Measurements from ENCODE around the gene RAP1A.
A peak's percentile ranks its signal among the peaks of the same experiment; 100 is the strongest.
"Not testable (repeated sequence)": the region's sequence is repeated elsewhere in the genome, so short reads cannot be mapped to it uniquely, and the experiment has no call there.

The RAP1A gene

GRCh38 chr1:111739194-111739924 is 119.8 kb downstream of the RAP1A start, which contains the start of gene INKA2:
INKA2 (minus strand) TSS chr1:111739395; CDS start chr1:111739242, 153 bp downstream.
- DNase-seq, result peak; percentile 86

GRCh38 chr1:111739925-111740765 is 120.6 kb downstream of the RAP1A start:
- DNase-seq, result peak; percentile 42

GRCh38 chr1:111742292-111742691 is 122.7 kb downstream of the RAP1A start:
- not testable (repeated sequence) for DNase-seq

- DNase-seq, result no peak
Measured at GRCh38 chr1:111742938-111743549, 123.5 kb downstream of the RAP1A start.

DNA sequence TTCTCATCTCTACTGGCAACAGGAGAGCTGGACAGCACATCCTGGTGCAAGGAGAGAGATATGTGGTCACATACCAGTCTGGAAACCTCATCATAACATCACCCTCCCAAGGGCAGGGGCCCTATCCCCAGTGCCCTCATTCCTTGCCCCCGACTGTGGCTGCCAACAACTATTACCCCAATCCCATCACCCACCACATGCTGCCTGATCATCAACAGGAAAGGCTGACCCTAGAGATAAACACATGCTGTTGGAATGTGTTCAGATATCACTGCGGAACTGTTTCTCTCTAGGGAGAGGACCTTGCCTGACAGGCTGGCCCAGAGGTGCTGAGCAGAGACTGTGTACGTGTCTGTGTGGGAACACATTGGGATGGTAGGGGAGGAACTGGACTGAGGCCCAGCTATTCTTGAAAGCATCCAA is 124.1 kb downstream of the RAP1A start:
- no peak for DNase-seq

- peak; percentile 55 for DNase-seq
Measured at GRCh38 chr1:111745675-111746613, 126.4 kb downstream of the RAP1A start.

DNA sequence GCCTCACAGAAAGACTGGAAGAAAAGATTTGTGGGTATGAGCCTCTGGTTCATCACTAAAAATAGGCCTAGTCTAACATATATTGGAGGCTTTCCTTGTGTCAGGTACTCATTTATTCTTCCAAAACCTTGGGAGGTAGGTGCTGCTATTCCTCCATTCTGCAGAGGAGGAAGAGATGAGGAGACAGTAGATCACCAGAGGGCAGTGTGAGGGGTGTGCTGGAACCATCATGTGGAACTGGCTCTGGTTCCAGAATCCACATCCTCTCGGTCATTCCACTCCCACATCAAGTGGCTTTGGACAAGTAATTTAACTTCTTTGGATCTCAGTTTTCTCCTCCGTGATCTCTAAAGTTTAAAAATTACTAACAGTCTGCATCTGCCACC is 127.0 kb downstream of the RAP1A start:
- DNase-seq, result no peak

GRCh38 chr1:111747282-111747734 is 127.7 kb downstream of the RAP1A start:
- peak; percentile 80 for DNase-seq

DNA sequence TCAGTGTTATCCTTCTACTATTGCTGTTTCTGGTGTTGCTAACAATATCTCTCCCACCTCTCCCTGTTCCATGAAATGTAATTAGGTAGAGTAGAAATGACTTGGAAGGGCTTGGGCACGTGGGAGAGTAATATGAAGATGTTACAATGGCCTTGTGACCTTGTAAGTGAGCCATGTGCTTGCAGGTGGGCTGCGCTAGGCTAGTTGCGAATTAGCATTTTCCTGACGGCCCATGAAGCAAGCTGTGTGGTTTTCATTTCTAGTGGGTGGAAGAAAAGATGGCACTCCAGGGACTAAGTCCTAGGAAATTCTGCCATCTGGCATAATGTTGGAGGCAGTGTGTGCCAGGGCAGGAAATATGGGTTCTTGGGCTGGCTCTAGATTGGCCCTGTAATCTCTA is 128.4 kb downstream of the RAP1A start:
- DNase-seq, result no peak

DNA sequence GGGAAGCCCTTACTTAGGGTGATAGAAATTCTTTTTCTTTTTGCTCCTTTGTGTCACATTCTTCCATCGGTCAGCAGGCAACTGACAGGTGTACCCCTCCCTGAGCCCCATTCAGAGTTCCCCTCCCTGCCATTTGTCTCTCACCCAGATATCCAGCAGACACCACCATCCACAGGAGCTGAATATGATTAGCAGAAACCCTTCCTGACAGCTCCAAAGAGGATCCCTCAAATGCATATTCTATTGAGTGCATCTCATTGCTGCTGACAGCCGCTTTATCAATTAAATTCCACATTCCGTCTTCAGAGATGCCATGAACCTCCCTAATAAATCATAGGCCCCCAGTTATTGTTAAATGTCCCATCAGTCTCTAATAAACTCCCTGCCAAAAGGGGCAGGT is 130.0 kb downstream of the RAP1A start:
- no peak for DNase-seq

GRCh38 chr1:111750856-111751255 is 131.3 kb downstream of the RAP1A start:
- DNase-seq, result no peak

- no peak for DNase-seq
Measured at GRCh38 chr1:111751906-111752575, 132.5 kb downstream of the RAP1A start.

- DNase-seq, result peak; percentile 44
Measured at GRCh38 chr1:111754984-111755330, 135.4 kb downstream of the RAP1A start.

DNA sequence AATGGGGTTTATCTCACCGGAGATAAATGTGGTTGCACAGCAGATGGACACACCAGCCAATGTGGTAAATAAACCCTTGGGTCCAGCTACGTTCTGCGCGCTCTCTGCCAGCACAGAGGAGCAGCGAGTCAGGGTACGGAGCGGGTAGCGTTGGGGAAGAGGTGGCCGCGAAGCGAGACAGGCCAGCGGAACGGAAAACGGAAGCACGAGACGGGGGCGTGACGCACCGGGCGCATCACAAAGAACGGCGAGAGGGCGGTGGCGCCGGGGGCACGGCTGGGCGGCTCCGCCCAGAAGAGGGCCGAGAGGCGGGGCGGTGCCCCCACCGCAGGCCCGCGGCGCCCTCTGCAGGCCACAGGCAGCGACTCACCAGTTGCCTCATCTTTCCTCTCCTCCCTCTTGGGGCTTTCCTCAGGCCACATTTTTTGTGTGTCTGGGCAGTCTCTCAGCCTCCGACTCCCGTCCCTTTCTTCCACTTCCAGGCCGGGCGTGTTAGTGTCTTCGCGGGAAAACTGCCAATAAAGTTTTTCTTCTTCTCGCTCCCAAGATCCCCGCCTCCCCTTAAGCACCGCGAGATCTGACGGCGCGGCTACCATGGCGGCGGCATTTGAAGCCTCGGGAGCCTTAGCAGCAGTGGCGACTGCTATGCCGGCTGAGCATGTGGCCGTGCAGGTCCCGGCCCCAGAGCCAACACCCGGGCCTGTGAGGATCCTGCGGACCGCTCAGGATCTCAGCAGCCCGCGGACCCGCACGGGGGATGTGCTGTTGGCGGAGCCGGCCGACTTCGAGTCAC is 135.9 kb downstream of the RAP1A start, which contains the start of gene DDX20:
TSS of gene DDX20 (plus strand) at position 571 of the 793 bp plus-strand sequence. CDS start at position 595, 24 bp downstream.
- DNase-seq, result peak; percentile 89

GRCh38 chr1:111756124-111756513 is 136.5 kb downstream of the RAP1A start:
- no peak for DNase-seq

GRCh38 chr1:111758373-111758772 is 138.8 kb downstream of the RAP1A start:
- no peak for DNase-seq

- no peak for DNase-seq
Measured at GRCh38 chr1:111761717-111762116, 142.1 kb downstream of the RAP1A start.

GRCh38 chr1:111762332-111762731 is 142.7 kb downstream of the RAP1A start:
- DNase-seq, result no peak
